IMR-90 (cell line): ENCODE data around the gene CASZ1. TPM values are rescaled to one million over a fixed set of nuclear protein-coding genes. Genes with fewer than 3 reads are reported as not detected.

ENCODE experiments used
- ATAC-seq: fragments of 200-7000 bp; cut with Tn5 transposase; 2 replicates; pipeline ENCODE4 v1.9.1; 2020; ENCODE audit warnings: low read depth, mild to moderate bottlenecking, moderate library complexity
- BruUV-seq: library from RNA; stranded (reverse); fragments of 400-500 nt; replicated peaks from 2 replicates; lab custom pipeline; 2021; lab: Mats Ljungman, UMichigan
- CTCF ChIA-PET: fragments of 300-600 bp; formaldehyde crosslinking; extraction: SDS; loops from one replicate; lab custom pipeline; 2021; ENCODE audit warnings: antibody characterized with exemption; lab: Yijun Ruan, JAX
- POLR2A ChIA-PET: fragments of 300-600 bp; sonication (Branson Sonifier 250); formaldehyde crosslinking; loops from one replicate; lab custom pipeline; 2022; ENCODE audit warnings: antibody characterized with exemption; ENCODE audit not compliant: unreplicated experiment; lab: Charles Lee
- DNase-seq: peaks from one replicate; pipeline ENCODE4 v3.0.0; 2013
- H2AFZ ChIP-seq: replicated peaks from 2 replicates; pipeline ENCODE3; 2013; ENCODE audit warnings: low read length, mild to moderate bottlenecking; ENCODE audit not compliant: poor library complexity
- H2AK5ac ChIP-seq: 2 replicates; pipeline ENCODE4 v1.6.1; 2013; ENCODE audit warnings: low read depth, low read length, inconsistent platforms
- H2AK9ac ChIP-seq: replicated peaks from 2 replicates; pipeline ENCODE3; 2013; ENCODE audit warnings: mild to moderate bottlenecking, low read depth, low read length, moderate library complexity; ENCODE audit not compliant: poor library complexity
- H2BK120ac ChIP-seq: 2 replicates; pipeline ENCODE4 v1.6.1; 2013; ENCODE audit warnings: low read depth, low read length, inconsistent platforms
- H2BK15ac ChIP-seq: 3 replicates; pipeline ENCODE4 v1.6.1; 2013; ENCODE audit warnings: low read depth, low read length, inconsistent platforms
- H2BK20ac ChIP-seq: 2 replicates; pipeline ENCODE4 v1.6.1; 2013; ENCODE audit warnings: low read depth, mild to moderate bottlenecking, inconsistent platforms, low read length, moderate library complexity
- H2BK5ac ChIP-seq: 2 replicates; pipeline ENCODE4 v1.6.1; 2013; ENCODE audit warnings: mild to moderate bottlenecking, low read depth, low read length, inconsistent platforms; ENCODE audit not compliant: poor library complexity, severe bottlenecking
- H3K14ac ChIP-seq: replicated peaks from 2 replicates; pipeline ENCODE4 v1.6.1; 2013; ENCODE audit warnings: low read depth, low read length, inconsistent platforms
- H3K18ac ChIP-seq: 2 replicates; pipeline ENCODE4 v1.6.1; 2013; ENCODE audit warnings: low read depth, low read length, control low read depth
- H3K23ac ChIP-seq: 2 replicates; pipeline ENCODE4 v1.6.1; 2013; ENCODE audit warnings: low read depth, low read length, inconsistent platforms
- H3K27ac ChIP-seq: 2 replicates; pipeline ENCODE4 v1.5.1; 2013; ENCODE audit warnings: mild to moderate bottlenecking, control low read depth, low read length; ENCODE audit not compliant: insufficient read depth
- H3K27me3 ChIP-seq: 2 replicates; pipeline ENCODE4 v1.6.1; 2013; ENCODE audit warnings: low read length; ENCODE audit not compliant: control insufficient read depth, insufficient read depth
- H3K36me3 ChIP-seq: 2 replicates; pipeline ENCODE4 v1.6.1; 2013; ENCODE audit warnings: low read length, mixed read lengths; ENCODE audit not compliant: control insufficient read depth, insufficient read depth
- H3K4ac ChIP-seq: 2 replicates; pipeline ENCODE4 v1.6.1; 2013; ENCODE audit warnings: low read depth, low read length, inconsistent platforms
- H3K4me1 ChIP-seq: 2 replicates; pipeline ENCODE4 v1.6.1; 2013; ENCODE audit warnings: low read length, mixed read lengths; ENCODE audit not compliant: control insufficient read depth, insufficient read depth
- H3K4me2 ChIP-seq: 2 replicates; pipeline ENCODE4 v1.6.1; 2013; ENCODE audit warnings: low read depth, mild to moderate bottlenecking, control low read depth, low read length, moderate library complexity
- H3K4me3 ChIP-seq: 2 replicates; pipeline ENCODE4 v1.5.1; 2013; ENCODE audit warnings: low read depth, mild to moderate bottlenecking, control low read depth, low read length, moderate library complexity; ENCODE audit not compliant: insufficient read depth
- H3K56ac ChIP-seq: 2 replicates; pipeline ENCODE4 v1.6.1; 2013; ENCODE audit warnings: low read length, inconsistent platforms; ENCODE audit not compliant: insufficient read depth; ENCODE audit errors: extremely low read depth
- H3K79me1 ChIP-seq, 2 experiments: 2 replicates each; pipeline ENCODE4 v1.6.1; 2013; ENCODE audit warnings: low read length in 2 of 2, inconsistent platforms in 1 of 2, low read depth in 1 of 2
- H3K9ac ChIP-seq: 2 replicates; pipeline ENCODE4 v1.6.1; 2013; ENCODE audit warnings: low read depth, low read length, control low read depth
- H3K9me1 ChIP-seq: 2 replicates; pipeline ENCODE4 v1.6.1; 2013; ENCODE audit warnings: low read length, inconsistent platforms; ENCODE audit not compliant: insufficient read depth
- H3K9me3 ChIP-seq: 2 replicates; pipeline ENCODE4 v1.6.1; 2013; ENCODE audit warnings: low read length; ENCODE audit not compliant: control insufficient read depth, insufficient read depth
- H4K20me1 ChIP-seq: 2 replicates; pipeline ENCODE4 v1.6.1; 2013; ENCODE audit warnings: low read length, inconsistent platforms; ENCODE audit not compliant: insufficient read depth
- H4K5ac ChIP-seq: 2 replicates; pipeline ENCODE4 v1.6.1; 2013; ENCODE audit warnings: mild to moderate bottlenecking, low read depth, low read length, control low read depth
- H4K8ac ChIP-seq, 2 experiments: 2 replicates each; pipeline ENCODE4 v1.6.1; 2013; ENCODE audit warnings: low read depth in 2 of 2, low read length in 2 of 2, control low read depth in 1 of 2, inconsistent platforms in 1 of 2
- H4K91ac ChIP-seq: 2 replicates; pipeline ENCODE4 v1.6.1; 2013; ENCODE audit warnings: low read depth, low read length, inconsistent platforms; ENCODE audit not compliant: insufficient read depth
- BHLHE40 ChIP-seq: fragments of 150-350 bp; IDR thresholded peaks from 2 replicates; pipeline ENCODE4 v1.6.1; 2016; ENCODE audit warnings: mild to moderate bottlenecking, low read depth, low read length
- CEBPB ChIP-seq: IDR thresholded peaks from 2 replicates; pipeline ENCODE4 v1.6.1; 2012; ENCODE audit warnings: low read depth, low read length, improper control_type of control experiment
- CHD1 ChIP-seq: IDR thresholded peaks from 2 replicates; pipeline ENCODE4 v1.6.1; 2012; ENCODE audit warnings: low read depth, low read length, improper control_type of control experiment
- CTCF ChIP-seq: conservative IDR thresholded peaks from 2 replicates; pipeline ENCODE4 v1.5.1; 2012; ENCODE audit warnings: mild to moderate bottlenecking, low read depth, low read length, improper control_type of control experiment
- ELK1 ChIP-seq: fragments of 150-350 bp; IDR thresholded peaks from 2 replicates; pipeline ENCODE4 v1.6.1; 2016; ENCODE audit warnings: low read depth, mild to moderate bottlenecking, low read length, moderate library complexity, borderline replicate concordance
- FOS ChIP-seq: fragments of 150-350 bp; IDR thresholded peaks from 2 replicates; pipeline ENCODE4 v1.6.1; 2016; ENCODE audit warnings: low read depth, low read length
- MAFK ChIP-seq: IDR thresholded peaks from 2 replicates; pipeline ENCODE4 v1.6.1; 2012; ENCODE audit warnings: low read depth, low read length, improper control_type of control experiment
- MAZ ChIP-seq: IDR thresholded peaks from 2 replicates; pipeline ENCODE4 v1.6.1; 2012; ENCODE audit warnings: low read depth, mild to moderate bottlenecking, low read length, improper control_type of control experiment, moderate library complexity, borderline replicate concordance
- MXI1 ChIP-seq: IDR thresholded peaks from 2 replicates; pipeline ENCODE4 v1.6.1; 2012; ENCODE audit warnings: low read depth, mild to moderate bottlenecking, low read length, moderate library complexity, borderline replicate concordance
- NFE2L2 ChIP-seq: fragments of 150-350 bp; IDR thresholded peaks from 2 replicates; pipeline ENCODE4 v1.6.1; 2016; ENCODE audit warnings: low read depth, mild to moderate bottlenecking, low read length
- POLR2A ChIP-seq: IDR thresholded peaks from 2 replicates; pipeline ENCODE4 v1.6.1; 2012; ENCODE audit warnings: mild to moderate bottlenecking, low read depth, low read length
- RCOR1 ChIP-seq: IDR thresholded peaks from 2 replicates; pipeline ENCODE4 v1.6.1; 2012; ENCODE audit warnings: mild to moderate bottlenecking, low read length, improper control_type of control experiment; ENCODE audit not compliant: insufficient replicate concordance
- RFX5 ChIP-seq: IDR thresholded peaks from 2 replicates; pipeline ENCODE4 v1.8.0; 2012; ENCODE audit warnings: low read depth, mild to moderate bottlenecking, low read length, moderate library complexity
- WGBS, 2 experiments: methylation state at CpG; one replicate each; pipeline versions ENCODE4 v1.1.5 to v1.1.7; 2013; ENCODE audit warnings: missing lambda C conversion rate in 2 of 2; ENCODE audit not compliant: insufficient read length in 1 of 2; ENCODE audit errors: extremely low coverage in 2 of 2; 5-methylcytosine and 5-hydroxymethylcytosine counted together
- dilution Hi-C: fragments of 300-500 bp; cut with HindIII; formaldehyde crosslinking; loops from one replicate; pipeline ENCODE4 v1.14.3; 2018; ENCODE audit warnings: low sequenced_read_pairs; ENCODE audit not compliant: unreplicated experiment
- in situ Hi-C: fragments of 300-500 bp; cut with MboI; formaldehyde crosslinking; loops from 3 replicates; pipeline ENCODE4 v1.14.3; 2019; ENCODE audit warnings: low sequenced_read_pairs, inconsistent platforms, mixed read lengths
- intact Hi-C: fragments of 100-400 bp; cut with micrococcal nuclease; formaldehyde crosslinking; loops from 2 replicates; pipeline ENCODE4 v1.10.0; 2022
- polyA plus RNA-seq, 3 experiments: library from polyadenylated mRNA; depleted of rRNA; stranded (reverse); fragments of >200 nt; gene quantifications; 2 replicates each; pipeline ENCODE4 v1.2.3, GENCODE V29; 2012; ENCODE audit warnings: low replicate concordance in 1 of 3
- total RNA-seq: library from RNA; depleted of rRNA; stranded (reverse); fragments of >200 nt; gene quantifications from 2 replicates; pipeline ENCODE4 v1.2.3, GENCODE V29; 2012

The CASZ1 gene
- total and polyA plus RNA-seq, 2 of the 4 experiments (the other 2 are of a cell fraction) = 0.18 to 0.24 TPM

- H2AFZ ChIP-seq = no peak overlapping the region
- no peaks in the 10 kb centered on the region for H3K9me1 ChIP-seq
- H3K27ac ChIP-seq = no peak overlapping the region
- H3K56ac ChIP-seq = no peak overlapping the region
- H4K20me1 ChIP-seq = no peaks in the 10 kb centered on the region
- H3K4ac ChIP-seq = no peak overlapping the region
- H3K4me2 ChIP-seq = no peak overlapping the region
- BruUV-seq = no TSS peak
- no peaks in the 10 kb centered on the region for H3K36me3 ChIP-seq
- intact Hi-C loops (loop anchor here (10.0 kb wide), 1 partner anchor 174 kb away; no protein-coding TSS in a partner anchor), in situ Hi-C loops (loop anchor here (10.0 kb wide), 1 partner anchor 166 kb away; no protein-coding TSS in a partner anchor), dilution Hi-C loops (no loop called here)
- no peak overlapping the region for H2BK15ac ChIP-seq
- WGBS, 2 experiments = 100% methylated on average over 4 of the region's 17 CpGs; no CpG with 5 or more reads in 1 of the 2 experiments
- ChIA-PET CTCF (no interaction called here), POLR2A (no interaction called here)
- no peak overlapping the region for H3K4me3 ChIP-seq
- H2BK120ac ChIP-seq = no peak overlapping the region
- peaks cover 7% of the 10 kb centered on the region; the same call in 1 of the 2 replicates for H3K4me1 ChIP-seq
- no peaks in the 10 kb centered on the region for H3K9me3 ChIP-seq
- no peak overlapping the region for H3K18ac ChIP-seq
- no peak overlapping the region for H3K9ac ChIP-seq
- no peak overlapping the region for H4K5ac ChIP-seq
- H4K91ac ChIP-seq = no peak overlapping the region
- ATAC-seq (no peak), DNase-seq (no peak)
- H2AK5ac ChIP-seq = no peak overlapping the region
- H3K27me3 ChIP-seq = peaks cover 6% of the 10 kb centered on the region; the same call in 1 of the 2 replicates
- H3K79me1 ChIP-seq = no peaks in the 10 kb centered on the region
- no peak for TF ChIP-seq RCOR1
- no peak for TF ChIP-seq MXI1
- no peak for TF ChIP-seq CEBPB
- TF ChIP-seq CHD1 = no peak
- TF ChIP-seq MAFK = no peak
- TF ChIP-seq NFE2L2 = no peak
- TF ChIP-seq CTCF = no peak
- TF ChIP-seq ELK1 = no peak
- TF ChIP-seq BHLHE40 = no peak
- no peak for TF ChIP-seq FOS
- TF ChIP-seq MAZ = no peak
- TF ChIP-seq RFX5 = no peak
- no peak for TF ChIP-seq POLR2A
- H2BK5ac ChIP-seq = no peak overlapping the region
- H2BK20ac ChIP-seq = no peak overlapping the region
- H2AK9ac ChIP-seq = no peak overlapping the region
- no peak overlapping the region for H3K23ac ChIP-seq
- no peak overlapping the region for H4K8ac ChIP-seq
- no peak overlapping the region for H3K14ac ChIP-seq
These were observed 106.0 kb downstream of the CASZ1 start for GRCh38 chr1:10690484-10690883.
